Skeletal muscle cell (primary cell): ENCODE measurements around the gene ERO1A.

Experiments used
- DNase-seq: peaks from one replicate; pipeline ENCODE4 v3.0.0-alpha.2; 2010; ENCODE audit warnings: low read depth
- H3K4me3 ChIP-seq: 2 replicates; pipeline ENCODE4 v1.5.1; 2011; ENCODE audit warnings: low read depth, mild to moderate bottlenecking, control low read depth, low read length, moderate library complexity

The ERO1A gene

DNA sequence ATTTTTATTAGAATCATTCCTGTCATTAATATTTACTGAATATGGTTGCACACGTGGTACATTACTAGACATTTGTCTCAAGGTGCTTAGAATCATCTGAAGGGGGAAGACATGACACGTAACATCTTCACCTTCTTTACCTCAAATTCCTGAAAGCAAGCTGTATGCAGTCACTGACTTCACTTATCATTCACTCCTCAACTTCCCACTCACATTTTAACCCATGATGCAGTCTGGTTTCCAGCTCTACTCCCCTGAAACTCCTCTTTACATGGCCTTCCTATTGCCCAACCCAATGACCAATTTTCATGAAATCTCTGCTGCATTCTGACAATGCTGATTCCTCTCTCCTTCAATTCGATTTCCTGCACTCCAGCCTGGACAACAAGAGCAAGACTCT, 5.9 kb upstream of the ERO1A start:
- H3K4me3 ChIP-seq = no peak overlapping the region
- no peak for DNase-seq

DNA sequence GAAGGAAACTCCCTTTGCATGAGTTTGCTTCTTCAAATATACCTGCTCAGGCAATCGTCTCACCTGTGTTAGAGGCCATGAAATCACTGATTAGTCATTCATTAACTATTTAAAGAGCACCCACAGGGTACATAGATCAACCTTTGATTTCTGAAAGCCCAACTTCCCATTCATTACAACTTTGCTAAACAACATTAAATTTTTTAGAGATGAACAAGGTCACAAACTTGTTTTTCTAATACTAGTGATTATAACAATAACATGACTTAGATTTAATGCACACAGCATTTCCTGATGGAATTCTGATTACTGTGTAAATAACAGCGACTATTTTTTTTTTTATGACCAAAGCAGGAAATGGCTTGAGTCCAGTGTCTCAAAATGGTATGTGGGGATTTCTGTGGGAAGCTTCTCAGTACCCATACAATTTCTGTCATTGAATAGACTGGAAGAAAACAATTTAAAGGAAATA, 5.4 kb upstream of the ERO1A start:
- no peak for DNase-seq
- no peak overlapping the region for H3K4me3 ChIP-seq

DNA sequence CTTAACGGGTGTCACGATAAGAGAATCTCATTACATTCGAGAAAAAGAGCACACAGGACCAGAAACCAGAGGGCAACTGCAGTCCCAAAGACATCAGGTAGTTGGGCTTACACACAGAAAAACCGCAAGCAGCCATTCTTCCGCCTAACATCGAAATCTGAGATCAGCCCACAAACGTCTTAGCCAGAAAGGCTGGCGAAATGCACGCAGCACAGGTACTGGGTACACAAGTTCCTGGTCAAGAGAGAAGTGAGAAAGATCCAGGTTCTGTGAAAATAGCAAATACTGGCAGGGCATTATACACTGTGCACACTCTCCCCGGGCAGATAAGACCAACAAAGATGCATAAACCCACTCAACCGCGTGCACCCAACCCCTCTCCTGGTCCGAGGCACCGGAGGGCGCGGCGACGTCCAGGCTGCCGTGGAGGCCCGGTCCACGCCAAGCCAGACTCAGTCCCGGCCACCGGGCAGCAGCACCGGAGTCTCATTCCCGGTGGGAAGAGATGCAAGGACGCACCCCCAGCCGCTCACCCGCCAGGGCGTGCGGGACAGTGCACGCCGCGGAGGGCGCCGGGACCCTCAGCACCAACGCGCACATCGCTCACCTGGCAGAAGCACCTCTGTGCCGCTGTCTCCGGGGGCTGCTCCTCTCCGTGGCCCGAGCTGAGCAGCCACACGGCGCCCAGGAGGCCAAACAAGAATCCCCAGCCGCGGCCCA, 437 bp downstream of the ERO1A start:
- H3K4me3 ChIP-seq = peak overlapping the region; percentile 93
- DNase-seq = peak; percentile 10

DNA sequence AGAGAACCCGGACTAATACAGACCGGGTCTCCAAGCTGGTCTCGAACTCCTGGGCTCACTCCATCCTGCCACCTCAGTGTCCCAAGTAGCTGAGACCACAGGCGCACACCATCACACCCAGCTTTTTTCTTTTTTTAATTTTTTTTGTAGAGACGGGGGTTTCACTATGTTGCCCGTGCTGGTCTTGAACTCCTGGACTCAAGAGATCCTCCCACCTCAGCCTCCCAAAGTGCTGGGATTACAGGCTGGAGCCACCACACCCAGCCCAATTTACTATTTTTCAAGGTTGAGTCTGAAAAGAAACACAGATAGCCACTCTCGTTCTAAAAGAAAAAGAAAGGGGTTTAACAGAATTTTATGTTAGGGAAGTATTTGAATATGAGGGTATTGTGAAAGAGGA, 1.8 kb downstream of the ERO1A start:
- DNase-seq = no peak
- H3K4me3 ChIP-seq = peak overlapping the region; percentile 24

DNA sequence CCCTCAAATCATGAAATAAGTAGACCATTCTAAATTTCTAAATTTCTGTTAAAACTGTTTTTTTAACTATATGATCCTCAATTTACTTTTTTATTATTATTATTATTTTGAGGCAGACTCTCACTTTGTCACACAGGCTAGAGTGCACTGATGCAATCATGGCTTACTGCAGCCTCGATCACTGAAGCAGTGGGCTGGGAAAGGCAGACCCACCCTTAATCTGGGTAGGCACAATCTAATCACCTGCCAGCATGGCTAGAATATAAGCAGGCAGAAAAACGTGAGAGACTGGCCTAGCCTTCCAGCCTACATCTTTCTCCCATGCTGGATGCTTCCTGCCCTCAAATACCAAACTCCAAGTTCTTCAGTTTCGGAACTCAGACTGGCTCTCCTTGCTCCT, 2.3 kb downstream of the ERO1A start:
- DNase-seq = no peak
- H3K4me3 ChIP-seq = peak overlapping the region; percentile 24

DNA sequence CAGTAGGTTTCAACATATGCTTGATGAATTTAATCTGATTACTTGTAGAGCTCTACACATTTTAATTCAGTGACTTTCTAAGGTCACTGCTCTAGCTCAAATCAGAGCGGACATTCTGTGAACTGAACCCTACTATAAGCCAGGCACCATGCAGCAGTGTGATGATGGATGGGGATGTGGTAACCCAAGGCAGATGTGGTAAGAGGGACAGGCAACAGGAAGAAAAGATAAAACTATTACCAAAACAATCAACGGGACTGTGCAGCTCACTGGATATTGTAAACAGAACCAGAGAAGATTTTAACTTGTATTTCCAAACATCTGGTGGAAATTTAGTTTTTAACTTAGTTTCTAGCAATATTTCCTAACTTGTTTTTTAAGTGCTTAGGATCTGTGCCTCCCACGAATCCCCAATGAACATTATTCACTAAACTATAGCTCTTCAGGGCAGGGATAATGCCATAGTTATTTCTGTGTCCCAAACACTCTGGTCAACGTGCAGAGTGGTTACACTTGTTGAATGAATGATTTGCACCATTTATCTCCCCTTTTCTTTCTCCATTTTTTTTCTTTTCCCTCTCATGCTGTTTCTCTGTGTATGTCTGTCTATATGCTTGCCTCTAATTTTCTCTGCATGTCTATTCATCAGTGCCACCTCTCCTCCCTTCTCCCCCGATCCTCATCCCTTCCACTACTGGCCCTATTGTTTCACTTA, 3.0 kb downstream of the ERO1A start:
- peak overlapping the region; percentile 10 for H3K4me3 ChIP-seq
- DNase-seq = peak; percentile 19

DNA sequence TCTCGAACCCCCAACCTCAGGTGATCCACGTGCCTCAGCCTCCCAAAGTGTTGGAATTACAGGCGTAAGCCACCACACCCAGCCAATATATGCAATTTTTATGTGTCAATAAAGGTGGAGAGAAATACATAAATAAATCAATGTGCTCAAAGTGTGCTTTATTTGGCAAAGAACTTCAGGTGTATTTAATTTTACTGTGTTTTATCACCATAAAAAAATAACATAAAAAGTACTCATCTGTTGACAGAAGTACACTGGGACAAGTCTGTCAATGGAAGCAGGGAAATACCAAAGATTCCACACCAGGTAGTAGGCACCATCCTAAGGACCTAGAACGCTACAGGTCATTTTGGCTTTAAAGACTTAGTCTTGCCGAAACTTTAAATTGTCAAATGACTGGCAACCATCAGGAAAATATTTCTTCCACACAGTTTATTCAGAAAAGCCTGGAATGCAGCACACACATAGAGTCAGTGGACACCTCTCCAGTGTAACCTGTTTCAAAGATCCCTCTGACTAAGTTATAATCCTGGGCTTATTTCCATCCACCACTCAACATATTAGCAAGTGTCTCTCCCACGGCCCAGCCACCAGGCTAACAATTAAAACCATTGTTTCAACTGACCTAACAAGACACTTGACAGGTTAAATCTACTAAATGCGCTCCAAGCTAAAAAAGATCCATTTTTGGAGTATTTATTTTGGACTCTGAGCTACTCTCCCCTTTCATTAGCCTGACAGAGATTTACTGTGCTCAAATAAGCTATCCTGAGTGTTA, 4.2 kb downstream of the ERO1A start:
- DNase-seq = no peak
- no peak overlapping the region for H3K4me3 ChIP-seq

DNA sequence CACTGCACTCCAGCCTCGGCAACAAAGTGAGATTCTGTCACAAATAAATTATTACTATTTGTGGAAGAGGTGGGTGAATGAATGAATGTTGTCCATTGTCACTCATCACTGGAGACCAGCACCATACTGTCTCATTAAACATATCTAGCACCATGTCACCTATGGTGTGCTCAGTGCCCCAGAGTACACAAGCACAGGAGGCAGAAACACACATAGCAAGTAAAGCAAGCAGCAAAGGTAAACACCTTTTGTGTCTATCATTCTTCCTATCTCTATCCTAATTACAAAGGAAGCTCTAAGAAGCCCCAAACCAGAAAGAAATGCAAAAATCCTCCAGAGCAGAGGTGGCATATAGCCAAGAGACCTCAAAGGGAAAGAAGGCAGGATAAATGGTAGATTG, 9.2 kb downstream of the ERO1A start:
- no peak for DNase-seq
- H3K4me3 ChIP-seq = no peak overlapping the region

DNA sequence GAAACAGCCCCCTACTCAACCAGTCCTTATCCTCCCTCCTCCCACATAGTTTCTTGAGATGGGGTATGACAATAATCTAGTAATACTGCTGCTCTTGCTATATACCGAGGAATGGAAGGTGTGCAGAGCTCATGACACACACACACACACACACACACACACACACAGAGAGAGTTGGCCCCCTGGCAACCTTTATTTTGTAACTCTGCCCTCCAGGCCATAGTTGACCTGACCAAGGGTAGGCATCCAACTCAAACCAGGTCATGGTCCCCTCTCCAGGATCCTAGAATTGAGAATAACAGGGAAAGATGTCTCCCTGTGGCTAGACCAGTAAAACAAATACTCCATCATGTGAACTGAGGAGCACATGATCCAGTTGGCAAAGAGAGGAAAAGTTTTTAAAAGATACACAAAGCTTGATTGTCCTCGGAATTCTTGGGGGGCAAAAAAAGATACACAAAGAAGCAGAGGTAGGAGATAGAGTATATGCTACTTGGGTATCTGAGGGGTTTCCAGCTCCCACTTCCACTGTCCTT, 11.3 kb downstream of the ERO1A start:
- H3K4me3 ChIP-seq = no peak overlapping the region
- no peak for DNase-seq

DNA sequence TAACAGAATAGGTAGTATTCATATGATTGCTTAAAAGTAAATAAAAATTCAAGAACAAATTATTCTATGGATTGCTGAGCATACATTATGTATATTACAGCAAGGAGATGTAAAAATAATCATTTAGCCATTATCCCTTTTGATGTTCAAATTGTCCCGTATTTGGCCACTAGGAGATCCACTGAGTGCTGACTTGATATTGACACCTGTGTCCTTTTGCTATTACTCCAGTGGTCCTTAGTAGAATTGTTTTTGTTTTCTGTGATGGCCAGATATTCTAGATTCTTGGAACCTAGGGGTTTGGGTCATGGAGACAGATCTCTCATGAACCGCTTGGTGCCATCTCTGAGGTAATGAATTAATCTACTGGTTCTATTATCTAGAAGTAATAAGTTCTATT, 16.8 kb downstream of the ERO1A start:
- DNase-seq = no peak
- H3K4me3 ChIP-seq = no peak overlapping the region

DNA sequence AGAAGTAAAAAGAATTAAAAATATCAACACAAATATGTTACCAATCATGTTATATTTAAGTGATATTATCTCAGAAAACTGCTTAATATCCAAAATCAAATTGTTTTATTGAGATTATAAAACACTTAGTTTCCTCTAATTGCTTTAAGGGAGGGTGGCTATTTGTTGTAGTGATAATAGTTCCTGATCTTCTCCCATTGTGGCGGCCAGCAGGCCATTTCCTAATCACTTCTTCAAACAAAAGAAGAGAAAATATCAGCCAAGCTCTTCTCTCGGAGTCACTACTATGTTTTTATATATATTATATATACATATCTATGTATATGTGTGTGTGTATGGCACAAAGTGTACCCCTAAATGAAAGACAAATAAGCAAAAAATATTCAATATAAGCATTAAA, 31.5 kb downstream of the ERO1A start:
- DNase-seq = no peak
- no peak overlapping the region for H3K4me3 ChIP-seq

DNA sequence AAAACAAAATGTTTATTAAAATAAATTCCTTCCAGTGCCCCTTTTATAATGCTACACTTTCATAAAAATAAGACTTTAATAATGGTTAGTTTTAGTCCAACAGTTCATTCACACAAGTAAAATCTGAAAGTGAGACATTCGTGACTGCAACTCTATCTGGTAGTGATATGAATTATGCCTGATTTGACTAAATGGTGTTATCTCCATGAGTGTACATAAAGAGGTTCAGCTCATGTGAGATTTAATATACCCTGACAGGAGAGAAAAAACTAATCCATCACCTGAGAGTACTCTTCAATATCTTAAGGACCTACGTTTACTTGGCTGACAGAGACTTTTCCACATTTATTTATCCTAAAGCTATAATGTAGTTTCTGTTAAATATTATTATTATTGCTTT, 34.0 kb downstream of the ERO1A start:
- DNase-seq = no peak
- H3K4me3 ChIP-seq = no peak overlapping the region

DNA sequence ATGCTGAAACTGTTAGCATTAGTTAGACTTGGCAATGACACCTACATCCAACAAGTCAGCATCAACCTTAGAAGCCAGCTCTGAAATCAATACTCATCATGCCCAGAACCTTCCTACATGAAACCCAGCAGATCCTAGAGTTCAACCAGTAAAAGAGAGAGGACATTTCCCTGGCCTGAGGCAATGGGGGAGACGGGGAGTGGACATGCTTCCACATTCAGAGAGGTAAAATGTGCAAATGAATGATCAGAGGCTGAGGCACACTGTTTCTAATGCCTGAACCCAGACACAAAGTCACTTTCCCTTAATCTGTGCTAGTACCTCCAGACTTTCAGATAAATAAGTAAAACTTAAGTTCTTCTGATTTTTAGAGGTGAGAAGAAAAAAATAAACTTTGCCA, 34.5 kb downstream of the ERO1A start:
- DNase-seq = no peak

DNA sequence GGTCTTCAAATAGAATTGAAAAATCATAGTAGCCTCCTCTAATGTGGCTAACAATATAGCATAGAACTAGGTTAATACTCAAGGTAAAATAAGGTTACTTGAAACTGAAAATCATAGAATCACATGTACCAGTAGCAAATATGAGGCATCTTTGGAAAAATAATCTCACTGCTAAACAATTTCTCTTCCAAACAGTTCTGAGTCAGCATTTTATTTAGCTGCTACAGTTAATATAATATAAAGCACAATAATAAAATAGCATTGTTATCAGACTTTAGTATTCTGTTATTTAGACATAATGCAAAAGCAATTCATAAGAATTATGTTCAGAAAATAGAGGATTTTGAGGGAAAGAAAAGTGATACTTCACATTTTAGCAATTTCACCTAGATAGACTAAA, 35.0 kb downstream of the ERO1A start:
- DNase-seq = no peak
- H3K4me3 ChIP-seq = no peak overlapping the region

More for the DNA sequence above, 34.5 kb downstream of the ERO1A start:
- H3K4me3 ChIP-seq = no peak overlapping the region

DNA sequence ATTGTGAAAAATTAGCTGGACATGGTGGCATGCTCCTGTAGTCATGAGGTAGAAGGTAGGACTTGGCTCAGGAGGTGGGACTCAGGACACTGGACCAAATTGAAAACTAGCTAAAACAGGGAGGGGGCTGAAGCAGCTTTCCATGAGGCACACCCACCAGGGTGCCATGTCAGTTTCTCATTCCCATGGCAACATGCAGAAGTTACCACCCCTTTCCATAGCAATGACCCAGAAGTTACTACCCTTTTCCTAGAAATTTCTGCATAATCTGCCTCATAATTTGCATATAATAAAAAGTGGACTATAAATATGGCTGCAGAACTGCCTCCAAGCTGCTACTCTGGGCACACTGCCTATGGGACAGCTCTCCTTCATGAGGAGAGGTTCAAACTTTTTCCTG, 38.5 kb downstream of the ERO1A start:
- no peak overlapping the region for H3K4me3 ChIP-seq

DNA sequence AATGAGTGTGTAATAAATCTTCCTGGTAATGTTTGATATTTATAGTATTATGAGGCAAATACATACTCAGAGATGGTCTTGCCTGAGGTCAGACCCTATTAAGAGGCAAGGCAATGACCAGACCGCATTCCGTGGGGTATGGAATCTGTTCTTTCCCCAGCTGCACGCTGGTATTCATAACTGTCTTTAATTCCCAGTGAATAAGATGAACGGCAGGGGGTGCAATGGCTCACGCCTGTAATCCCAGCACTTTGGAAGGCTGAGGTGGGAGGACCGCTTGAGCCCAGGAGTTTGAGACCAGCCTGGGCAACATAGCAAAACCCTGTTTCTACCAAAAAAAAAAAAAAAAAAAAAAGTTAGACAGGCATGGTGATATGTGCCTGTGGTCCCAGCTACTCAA, 44.6 kb downstream of the ERO1A start:
- H3K4me3 ChIP-seq = no peak overlapping the region
- DNase-seq = no peak

More for the DNA sequence above, 38.5 kb downstream of the ERO1A start:
- no peak for DNase-seq

DNA sequence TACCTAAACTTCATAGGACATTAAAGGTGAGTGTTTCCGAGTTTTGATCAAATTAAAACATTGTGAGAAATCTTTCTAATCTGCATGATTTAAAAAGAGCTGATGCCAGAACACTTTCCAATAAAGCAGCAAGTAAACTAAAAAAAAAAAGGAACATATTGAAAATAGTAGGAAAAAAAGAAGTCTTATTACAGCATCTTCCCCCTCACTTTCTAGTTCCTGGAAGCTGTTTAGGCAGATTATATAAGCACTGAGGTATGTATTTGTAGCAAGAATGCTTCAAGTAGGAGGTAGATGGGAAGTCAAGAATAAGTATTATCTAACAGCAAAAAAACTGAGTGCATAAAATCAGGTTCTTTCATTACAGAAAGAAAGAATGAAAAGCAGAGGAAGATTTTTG, 45.8 kb downstream of the ERO1A start:
- no peak overlapping the region for H3K4me3 ChIP-seq
- DNase-seq = no peak

DNA sequence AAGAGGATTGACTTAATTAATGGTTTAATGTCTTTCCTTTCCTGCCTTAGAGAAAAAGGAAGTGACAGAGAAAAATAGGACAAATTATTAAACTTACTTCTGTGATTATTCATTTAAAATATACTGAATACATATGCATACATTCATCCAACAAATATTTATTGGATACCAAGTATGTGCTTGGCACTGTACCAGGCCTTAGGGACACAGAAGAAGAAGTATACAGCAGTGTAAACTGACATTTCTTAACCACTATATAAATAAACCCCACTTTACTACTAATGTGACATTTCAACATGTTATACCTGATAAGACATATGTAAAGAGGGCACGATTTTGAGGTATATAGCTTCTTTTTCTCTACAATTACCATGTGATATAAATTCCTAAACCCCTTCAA, 53.6 kb downstream of the ERO1A start:
- DNase-seq = no peak
- H3K4me3 ChIP-seq = no peak overlapping the region

DNA sequence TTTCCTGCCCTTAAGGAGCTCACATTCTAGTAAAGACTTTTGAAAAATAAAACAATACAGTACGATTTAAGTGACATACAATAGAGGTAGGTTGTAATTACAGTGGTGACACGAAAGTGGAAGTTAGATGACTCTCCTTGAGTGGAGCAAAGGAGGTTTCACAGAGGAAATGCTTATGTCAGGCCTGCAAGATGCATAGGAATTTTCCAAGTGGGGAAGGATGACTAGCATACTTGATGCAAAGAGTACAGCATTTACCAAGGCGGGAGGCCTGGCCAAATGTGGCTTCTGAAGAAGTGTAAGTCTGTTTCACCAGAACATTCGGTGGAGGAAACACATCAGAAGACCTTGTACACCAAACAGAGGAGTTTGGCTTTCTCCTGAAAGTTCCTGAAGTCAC, 55.2 kb downstream of the ERO1A start:
- DNase-seq = no peak
- H3K4me3 ChIP-seq = no peak overlapping the region

DNA sequence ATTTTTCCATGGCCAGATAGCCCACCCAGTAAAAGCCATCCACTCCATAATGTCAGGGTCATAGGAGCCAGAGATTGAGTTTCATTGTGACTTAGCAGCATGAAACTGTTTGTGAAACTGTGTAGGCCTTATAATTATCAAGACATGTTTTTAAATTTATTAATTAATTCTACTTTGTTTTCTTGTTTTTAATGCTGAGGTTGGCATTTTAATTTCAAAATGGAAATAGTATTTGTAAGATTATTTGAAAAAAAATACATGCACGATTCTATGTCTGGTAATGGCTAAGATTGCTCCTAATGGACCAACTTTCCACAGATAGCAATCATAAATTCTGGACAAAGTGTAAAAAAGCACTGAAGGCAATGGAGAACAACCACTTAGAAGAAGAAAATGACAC, 75.7 kb downstream of the ERO1A start:
- DNase-seq = no peak
- no peak overlapping the region for H3K4me3 ChIP-seq
